GM12864 (cell line): ENCODE results near the gene CSNK1A1.
"Not testable (repeated sequence)": the region's sequence is repeated elsewhere in the genome, so short reads cannot be mapped to it uniquely, and the experiment has no call there.

Experiments used
- DNase-seq: peaks from one replicate; pipeline ENCODE4 v3.0.0-alpha.2; 2011; ENCODE audit warnings: low read depth
- H3K4me3 ChIP-seq: 2 replicates; pipeline ENCODE4 v1.5.1; 2011; ENCODE audit warnings: mild to moderate bottlenecking, low read depth, low read length, control low read depth
- CTCF ChIP-seq: IDR thresholded peaks from 2 replicates; pipeline ENCODE4 v1.5.1; 2011; ENCODE audit warnings: low read depth, mild to moderate bottlenecking, moderate library complexity, low read length, control low read depth, inconsistent platforms; ENCODE audit errors: missing control alignments

CSNK1A1 gene

DNA sequence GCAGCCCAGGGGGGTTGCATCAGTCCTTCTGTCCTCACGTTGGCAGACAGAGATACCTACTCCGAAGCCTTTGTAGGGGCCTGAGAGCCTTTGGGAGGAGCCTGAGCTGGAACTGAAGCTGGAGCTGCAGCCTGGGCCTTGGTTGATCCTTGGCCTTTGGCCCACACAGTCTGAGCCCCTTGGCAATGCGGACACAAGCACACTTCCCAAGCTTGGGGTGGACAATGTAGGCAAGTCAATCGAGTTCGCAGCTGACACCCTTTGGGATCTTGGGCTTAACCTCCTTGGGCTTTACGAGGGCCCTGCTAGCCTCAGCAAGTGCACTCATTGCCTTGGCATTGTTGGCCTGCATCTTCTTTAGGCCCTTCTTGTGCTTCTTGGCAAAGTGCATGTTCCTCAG is 5.9 kb downstream of the CSNK1A1 start:
- no peak for DNase-seq
- H3K4me3 ChIP-seq: no peak overlapping the region
- TF ChIP-seq CTCF: no peak

- no peak for DNase-seq
- H3K4me3 ChIP-seq: no peak overlapping the region
- TF ChIP-seq CTCF: no peak
Measured at GRCh38 chr5:149544028-149544420, 7.2 kb downstream of the CSNK1A1 start.

DNA sequence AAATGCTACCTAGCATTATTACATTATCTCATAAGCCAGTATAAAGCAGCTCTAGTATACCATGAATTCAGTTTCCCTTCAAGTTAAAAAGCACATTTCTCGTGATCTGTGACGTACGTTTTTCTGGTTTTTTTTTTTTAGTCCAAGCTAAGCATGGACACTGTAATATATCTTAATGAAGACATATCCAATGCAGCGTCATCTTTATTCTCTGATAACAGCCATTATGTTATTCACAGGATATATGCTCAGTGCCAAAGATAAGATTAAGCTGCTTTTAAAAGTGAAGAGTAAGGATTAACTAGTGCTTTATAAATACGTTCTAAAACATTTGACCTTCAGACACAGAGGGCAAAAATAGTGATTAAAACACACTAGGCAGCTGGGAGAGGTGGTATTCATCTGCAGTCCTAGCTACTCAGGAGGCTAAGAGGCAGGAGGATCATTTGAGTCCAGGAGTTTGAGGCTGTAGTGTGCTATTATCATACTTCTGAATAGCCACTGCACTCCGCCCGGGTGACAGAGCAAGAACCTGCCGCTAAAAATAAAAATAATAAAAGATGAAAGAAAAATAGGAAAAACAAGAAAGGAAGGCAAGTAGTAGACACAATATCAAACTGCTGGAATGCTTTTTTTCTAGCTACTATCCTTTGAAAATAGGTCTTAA is 7.7 kb downstream of the CSNK1A1 start:
- no peak for TF ChIP-seq CTCF
- DNase-seq: no peak

DNA sequence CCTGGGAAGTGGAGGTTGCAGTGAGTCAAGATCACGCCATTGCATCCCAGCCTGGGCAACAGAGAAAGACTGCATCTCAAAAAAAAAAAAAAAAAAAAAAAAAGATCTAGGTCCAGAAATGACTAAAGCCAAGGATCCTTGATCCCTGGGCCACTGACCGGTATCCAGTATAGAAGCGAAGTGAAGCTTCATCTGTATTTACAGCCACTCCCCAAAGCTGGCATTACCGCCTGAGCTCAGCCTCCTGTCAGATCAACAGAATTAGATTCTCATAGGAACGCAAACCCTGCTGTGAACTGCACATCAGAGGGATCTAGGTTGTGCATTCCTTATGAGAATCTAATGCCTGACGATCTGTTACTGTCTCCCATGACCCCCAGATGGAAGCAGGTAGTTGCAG is 9.3 kb downstream of the CSNK1A1 start:
- no peak overlapping the region for H3K4me3 ChIP-seq
- no peak for TF ChIP-seq CTCF
- DNase-seq: no peak

More for the DNA sequence above, 7.7 kb downstream of the CSNK1A1 start:
- no peak overlapping the region for H3K4me3 ChIP-seq

- no peak for TF ChIP-seq CTCF
- DNase-seq: no peak
- no peak overlapping the region for H3K4me3 ChIP-seq
Measured at GRCh38 chr5:149540089-149540488, 11.2 kb downstream of the CSNK1A1 start.

DNA sequence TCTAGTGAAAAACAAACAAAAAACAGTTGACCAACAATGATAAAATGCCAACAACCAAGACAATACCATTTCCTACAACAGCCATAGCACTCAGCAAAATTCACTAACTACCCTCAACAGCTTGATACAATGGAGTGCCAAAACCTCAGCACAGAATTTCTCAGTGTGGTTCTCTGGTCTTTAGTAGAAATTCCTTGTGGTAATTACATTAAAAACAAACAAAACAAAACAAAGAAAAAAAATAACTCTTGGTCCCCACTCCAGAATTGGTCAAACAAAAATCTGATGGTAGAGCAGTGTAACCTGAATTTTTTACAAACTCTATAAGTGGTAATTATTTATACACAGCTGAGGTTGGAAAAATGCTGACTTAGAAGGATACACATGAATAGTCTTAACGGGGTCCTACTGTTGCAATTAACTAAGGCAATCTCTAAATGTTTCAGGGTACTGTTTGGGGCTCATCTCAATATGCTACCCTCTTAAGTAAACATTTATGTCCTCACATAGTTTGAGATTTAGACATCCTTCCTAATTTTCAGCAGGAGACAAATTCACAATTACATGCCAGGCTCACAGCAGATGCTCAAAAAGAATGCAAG is 13.8 kb downstream of the CSNK1A1 start:
- TF ChIP-seq CTCF: no peak
- no peak overlapping the region for H3K4me3 ChIP-seq
- no peak for DNase-seq

GRCh38 chr5:149535787-149536186 is 15.5 kb downstream of the CSNK1A1 start:
- DNase-seq, H3K4me3 ChIP-seq: not testable (repeated sequence)
